CD4-positive, alpha-beta memory T cell (primary cell): ENCODE results near the gene FALEC. TPM values are rescaled to one million over a fixed set of nuclear protein-coding genes. Genes with fewer than 3 reads are reported as not detected.
"Not testable (repeated sequence)": the region's sequence is repeated elsewhere in the genome, so short reads cannot be mapped to it uniquely, and the experiment has no call there.

Experiments
- CTCF ChIA-PET: fragments of 350-600 bp; sonication (Branson Sonifier 250); formaldehyde crosslinking; loops from one replicate; lab custom pipeline; 2021; ENCODE audit warnings: inconsistent platforms; ENCODE audit not compliant: partially characterized antibody; lab: Charles Lee
- POLR2A ChIA-PET: fragments of 350-600 bp; sonication (Branson Sonifier 250); formaldehyde crosslinking; loops from one replicate; lab custom pipeline; 2021; ENCODE audit not compliant: partially characterized antibody; lab: Charles Lee
- DNase-seq, 5 donors: peaks; one replicate each; pipeline versions ENCODE4 v3.0.0 to v3.0.0-alpha.2; 2020 to 2022; ENCODE audit warnings: mixed read lengths in 1 of 5
- H3K27ac ChIP-seq: one replicate; pipeline ENCODE4 v1.7.0; 2013; ENCODE audit warnings: low read depth, low read length
- H3K27me3 ChIP-seq: 2 replicates; pipeline ENCODE4 v1.7.0; 2013; ENCODE audit warnings: mild to moderate bottlenecking, low read length, moderate library complexity; ENCODE audit not compliant: insufficient read depth
- H3K36me3 ChIP-seq: 2 replicates; pipeline ENCODE4 v1.7.0; 2013; ENCODE audit warnings: mild to moderate bottlenecking, low read length, moderate library complexity; ENCODE audit not compliant: insufficient read depth
- H3K4me1 ChIP-seq: 2 replicates; pipeline ENCODE4 v1.7.0; 2013; ENCODE audit warnings: mild to moderate bottlenecking, low read length, moderate library complexity; ENCODE audit not compliant: insufficient read depth
- H3K4me3 ChIP-seq, 2 donors: one replicate each; pipeline ENCODE4 v1.7.0; 2013; ENCODE audit warnings: low read length in 2 of 2, mild to moderate bottlenecking in 1 of 2
- H3K9me3 ChIP-seq, 2 donors: one replicate each; pipeline ENCODE4 v1.7.0; 2013; ENCODE audit warnings: low read length in 2 of 2, control low read depth in 1 of 2; ENCODE audit not compliant: control insufficient read depth in 1 of 2
- H3K27ac Mint-ChIP-seq, 7 donors: one replicate each; pipeline ENCODE4 v1.8.0; 2020 to 2021; ENCODE audit warnings: mixed read lengths in 7 of 7, mild to moderate bottlenecking in 6 of 7, inconsistent platforms in 3 of 7, moderate library complexity in 3 of 7
- H3K27me3 Mint-ChIP-seq, 2 donors: one replicate each; pipeline ENCODE4 v1.8.0; 2020 to 2021; ENCODE audit warnings: mixed read lengths in 2 of 2
- H3K36me3 Mint-ChIP-seq, 2 donors: one replicate each; pipeline ENCODE4 v1.8.0; 2020 to 2021; ENCODE audit warnings: mixed read lengths in 2 of 2, inconsistent platforms in 1 of 2, mild to moderate bottlenecking in 1 of 2
- H3K4me1 Mint-ChIP-seq, 4 donors: one replicate each; pipeline ENCODE4 v1.8.0; 2020 to 2021; ENCODE audit warnings: mixed read lengths in 4 of 4, mild to moderate bottlenecking in 1 of 4
- H3K4me3 Mint-ChIP-seq, 8 donors: one replicate each; pipeline ENCODE4 v1.8.0; 2020 to 2021; ENCODE audit warnings: mixed read lengths in 8 of 8, mild to moderate bottlenecking in 7 of 8, moderate library complexity in 6 of 8, inconsistent platforms in 3 of 8
- H3K9me3 Mint-ChIP-seq, 8 donors: one replicate each; pipeline ENCODE4 v1.8.0; 2020 to 2021; ENCODE audit warnings: mixed read lengths in 8 of 8, mild to moderate bottlenecking in 5 of 8, inconsistent platforms in 3 of 8, moderate library complexity in 1 of 8
- intact Hi-C: fragments of 100-400 bp; cut with micrococcal nuclease; formaldehyde crosslinking; loops from one replicate; pipeline ENCODE4 v1.15.1; 2023
- polyA plus RNA-seq, 2 donors: library from polyadenylated mRNA; unstranded; fragments of 300-500 nt; fragmentation: Illumina TruSeq; gene quantifications; one replicate each; pipeline ENCODE4 v1.2.3, GENCODE V29; 2021
- total RNA-seq, 2 experiments: library from RNA; stranded (reverse); gene quantifications; one replicate each; pipeline ENCODE4 v1.2.3, GENCODE V29; 2021

The FALEC gene
- total and polyA plus RNA-seq, 4 experiments from 2014 or later, result 0.64 to 1.1 TPM; not detected in 2

DNA sequence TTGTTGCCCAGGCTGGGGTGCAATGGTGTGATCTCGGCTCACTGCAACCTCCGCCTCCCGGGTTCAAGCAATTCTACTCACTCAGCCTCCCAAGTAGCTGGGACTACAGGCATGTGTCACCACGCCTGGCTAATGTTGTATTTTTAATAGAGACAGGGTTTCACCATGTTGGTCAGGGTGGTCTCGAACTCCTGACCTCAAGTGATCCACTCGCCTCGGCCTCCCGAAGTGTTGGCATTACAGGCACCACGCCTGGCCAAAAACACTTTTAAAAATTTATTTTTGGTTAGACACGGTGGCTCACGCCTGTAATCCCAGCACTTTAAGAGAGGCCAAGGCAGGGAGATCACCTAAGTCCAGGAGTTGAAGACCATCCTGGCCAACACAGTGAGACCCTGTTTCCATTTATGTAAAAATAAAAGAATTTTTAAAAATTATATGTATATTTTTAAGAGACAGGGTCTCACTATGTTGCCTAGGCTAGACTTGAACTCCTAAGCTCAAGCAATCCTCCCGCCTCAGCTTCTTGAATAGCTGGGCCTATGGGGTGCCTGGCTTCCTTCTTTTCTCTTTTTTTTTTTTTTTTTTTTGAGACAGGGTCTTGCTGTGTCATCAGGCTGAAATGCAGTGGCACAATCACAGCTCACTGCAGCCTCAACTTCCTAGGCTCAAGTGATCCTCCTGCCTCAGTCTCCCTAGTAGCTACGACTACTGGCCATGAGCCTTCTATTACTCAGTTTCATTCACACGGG, 49.9 kb downstream of the FALEC start:
- H3K27me3 Mint-ChIP-seq, H3K9me3 ChIP-seq, H3K36me3 ChIP-seq, H3K9me3 Mint-ChIP-seq, H3K27me3 ChIP-seq, intact Hi-C loops: not testable (repeated sequence)
- ChIA-PET POLR2A (interaction anchor here (1.9 to 16.5 kb wide), 5 partner anchors 11 to 201 kb away, joined by 7 to 1751 read pairs (median 190); partner anchors contain the start of genes ENSA, MCL1, RPRD2 and TARS2), CTCF (interaction anchor here (0.7 to 13.6 kb wide), 5 partner anchors 10 to 62 kb away, joined by 3 to 501 read pairs (median 102); partner anchors contain the start of genes ENSA and MCL1)
- peaks cover 9 to 32% of the 10 kb centered on the region in 2 donors for H3K36me3 Mint-ChIP-seq
- peak overlapping the region; percentile 73 to 99 (median 98) for H3K27ac Mint-ChIP-seq
- DNase-seq, result peak in 1 of 5 donors; percentile 6
- H3K27ac ChIP-seq, result peak overlapping the region; percentile 93
- H3K4me3 Mint-ChIP-seq, result peak overlapping the region in 7 of 8 donors; percentile 36 to 99 (median 69)
- peak overlapping the region in 1 of 2 donors; percentile 4 for H3K4me3 ChIP-seq
- peaks cover 85% of the 10 kb centered on the region for H3K4me1 ChIP-seq
- H3K4me1 Mint-ChIP-seq, result peaks cover 49 to 96% (median 72%) of the 10 kb centered on the region in 4 donors

DNA sequence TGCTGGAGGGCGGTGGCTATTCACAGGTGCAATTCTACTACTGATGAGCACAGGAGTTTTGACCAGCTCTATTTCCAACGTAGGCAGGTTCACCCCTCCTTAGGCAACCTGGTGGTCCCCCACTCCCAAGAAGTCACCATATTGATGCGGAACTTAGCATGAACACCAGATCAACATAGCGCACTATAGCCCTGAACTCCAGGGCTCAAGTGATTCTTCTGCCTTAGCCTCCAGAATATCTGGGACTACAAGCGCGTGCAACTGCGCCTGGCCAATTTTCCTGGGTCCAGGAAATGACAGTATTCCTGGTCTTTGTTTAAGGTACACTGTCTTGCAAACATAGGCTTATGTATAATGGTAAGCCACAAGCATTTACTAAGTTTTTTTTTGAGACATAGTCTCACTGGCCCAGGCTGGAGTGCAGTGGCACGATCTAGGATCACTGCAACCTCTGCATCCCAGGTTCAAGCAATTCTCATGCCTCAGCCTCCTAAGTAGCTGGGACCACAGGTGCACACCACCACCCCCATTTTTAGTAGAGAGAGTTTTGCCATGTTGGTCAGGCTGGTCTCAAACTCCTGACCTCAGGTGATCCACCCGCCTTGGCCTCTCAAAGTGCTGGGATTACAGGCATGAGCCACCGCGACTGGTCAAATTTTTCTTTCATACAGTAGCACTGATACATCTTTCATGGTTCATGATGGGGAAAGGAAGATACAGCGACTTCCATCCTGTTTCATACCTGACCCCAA, 51.2 kb downstream of the FALEC start:
- ChIA-PET CTCF (interaction anchor here (8.8 to 13.6 kb wide), 3 partner anchors 9 to 61 kb away, joined by 102 to 501 read pairs (median 433); partner anchors contain the start of genes ENSA and MCL1), POLR2A (interaction anchor here (0.9 to 16.5 kb wide), 8 partner anchors 10 to 332 kb away, joined by 3 to 1751 read pairs (median 98); partner anchors contain the start of genes ENSA, GOLPH3L and MCL1)
- Mint-ChIP-seq H3K9me3 (peaks cover 0 to 3% (median 0%) of the 10 kb centered on the region in 8 donors), H3K4me1 (peaks cover 48 to 96% (median 72%) of the 10 kb centered on the region in 4 donors), H3K27me3 (no peaks in the 10 kb centered on the region), H3K36me3 (peaks cover 16 to 37% of the 10 kb centered on the region in 2 donors), H3K27ac (peak overlapping the region; percentile 93 to 99 (median 94)), H3K4me3 (peak overlapping the region; percentile 87 to 98 (median 89))
- intact Hi-C loops, result no loop called here
- DNase-seq, result peak in 2 of 5 donors; percentile 23 to 31
- H3K4me3 ChIP-seq, result peak overlapping the region; percentile 43 to 45
- no peaks in the 10 kb centered on the region for H3K36me3 ChIP-seq
- H3K27ac ChIP-seq, result peak overlapping the region; percentile 58
- H3K9me3 ChIP-seq, result no peaks in the 10 kb centered on the region
- H3K4me1 ChIP-seq, result peaks cover 90% of the 10 kb centered on the region
- no peaks in the 10 kb centered on the region for H3K27me3 ChIP-seq

DNA sequence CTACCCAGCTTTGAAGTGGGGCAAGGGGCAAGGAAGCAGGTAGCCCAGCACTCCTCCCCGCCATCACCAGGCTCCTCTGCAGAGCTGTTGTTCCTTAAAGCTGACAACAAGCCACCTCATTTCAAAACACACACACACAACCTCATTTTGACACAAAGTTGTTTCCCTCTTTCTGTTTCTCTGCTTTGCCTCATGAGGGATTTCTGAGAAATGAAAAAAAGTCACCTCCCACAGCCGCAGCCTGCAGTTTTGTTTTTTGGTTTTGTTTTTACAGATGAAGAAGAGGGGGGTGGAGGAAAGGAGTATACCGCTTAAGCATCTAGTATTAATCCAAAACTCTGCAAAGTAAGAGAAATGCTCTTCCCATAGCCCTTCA, 51.8 kb downstream of the FALEC start:
- Histone ChIP-seq H3K36me3 (no peaks in the 10 kb centered on the region), H3K4me3 (peak overlapping the region; percentile 43 to 45), H3K27me3 (no peaks in the 10 kb centered on the region), H3K9me3 (no peaks in the 10 kb centered on the region), H3K27ac (peak overlapping the region; percentile 58), H3K4me1 (peaks cover 93% of the 10 kb centered on the region)
- Mint-ChIP-seq H3K36me3 (peaks cover 17 to 41% of the 10 kb centered on the region in 2 donors), H3K9me3 (peaks cover 0 to 2% (median 0%) of the 10 kb centered on the region in 8 donors), H3K4me3 (peak overlapping the region; percentile 87 to 98 (median 89)), H3K27ac (peak overlapping the region; percentile 93 to 99 (median 94)), H3K4me1 (peaks cover 48 to 97% (median 73%) of the 10 kb centered on the region in 4 donors), H3K27me3 (no peaks in the 10 kb centered on the region)
- ChIA-PET CTCF (interaction anchor here (1.3 to 16.7 kb wide), 4 partner anchors 4 to 62 kb away, joined by 4 to 501 read pairs (median 433); partner anchors contain the start of genes ENSA and MCL1), POLR2A (interaction anchor here (0.8 to 18.6 kb wide), 10 partner anchors 4 to 407 kb away, joined by 3 to 1751 read pairs (median 6); partner anchors contain the start of genes ENSA, GOLPH3L, MCL1 and RPRD2)
- DNase-seq, result peak; percentile 76 to 86 (median 83)
- intact Hi-C loops, result no loop called here

DNA sequence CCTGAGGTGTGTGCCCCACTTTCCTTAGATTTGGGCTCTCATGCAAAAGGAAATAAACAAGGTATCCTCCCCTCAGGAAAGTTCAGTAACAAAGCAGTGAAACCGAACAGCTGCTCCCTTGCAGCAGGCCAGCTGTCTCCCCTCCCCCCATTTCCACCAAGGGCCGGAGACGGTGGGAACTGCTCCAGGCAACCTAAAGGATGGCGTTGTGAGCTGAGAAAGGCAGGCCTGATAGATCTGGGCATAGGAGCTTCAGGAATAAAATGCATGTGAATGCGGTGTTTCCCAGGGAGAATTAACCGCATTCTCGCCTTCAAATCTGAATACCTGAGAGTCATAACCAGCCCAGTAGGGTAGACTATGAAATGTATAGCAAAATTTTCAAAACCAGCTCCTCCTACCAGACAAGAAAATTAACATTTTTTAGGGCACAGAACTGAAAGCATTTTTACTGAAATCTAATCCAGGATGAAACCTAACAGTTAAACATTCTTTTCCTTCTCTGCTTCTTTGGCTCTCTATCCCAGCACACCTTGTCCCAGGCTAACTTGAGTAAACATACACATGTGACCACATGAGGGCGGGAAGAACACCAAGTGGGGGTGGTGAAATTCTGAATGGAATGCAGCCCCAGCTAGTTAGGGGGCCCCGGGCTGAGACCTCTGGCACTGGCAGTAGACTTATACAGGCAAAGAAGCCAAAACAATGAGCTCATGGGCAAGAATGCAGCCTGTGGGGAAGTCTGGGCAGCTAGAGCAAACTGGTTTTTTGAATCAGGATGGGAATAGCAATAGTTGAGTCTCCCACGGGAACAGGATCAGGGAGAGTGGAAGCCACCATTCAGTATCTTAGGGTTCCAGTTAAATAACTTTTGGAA, 52.4 kb downstream of the FALEC start:
- intact Hi-C loops, result loop anchor here (1.0 kb wide), 1 partner anchor 9 kb away; no protein-coding TSS in a partner anchor
- no peaks in the 10 kb centered on the region for H3K9me3 ChIP-seq
- H3K36me3 ChIP-seq, result peaks cover 1% of the 10 kb centered on the region
- peaks cover 48 to 97% (median 74%) of the 10 kb centered on the region in 4 donors for H3K4me1 Mint-ChIP-seq
- H3K27me3 ChIP-seq, result no peaks in the 10 kb centered on the region
- H3K36me3 Mint-ChIP-seq, result peaks cover 23 to 47% of the 10 kb centered on the region in 2 donors
- peak overlapping the region; percentile 43 to 45 for H3K4me3 ChIP-seq
- H3K9me3 Mint-ChIP-seq, result peaks cover 0 to 2% (median 0%) of the 10 kb centered on the region in 8 donors
- H3K27me3 Mint-ChIP-seq, result no peaks in the 10 kb centered on the region
- peaks cover 93% of the 10 kb centered on the region for H3K4me1 ChIP-seq
- peak overlapping the region; percentile 58 for H3K27ac ChIP-seq
- ChIA-PET POLR2A (interaction anchor here (0.8 to 18.6 kb wide), 11 partner anchors 4 to 406 kb away, joined by 3 to 1751 read pairs (median 5); partner anchors contain the start of genes ENSA, GOLPH3L, MCL1 and RPRD2), CTCF (interaction anchor here (1.3 to 16.7 kb wide), 4 partner anchors 5 to 61 kb away, joined by 4 to 501 read pairs (median 433); partner anchors contain the start of genes ENSA and MCL1)
- peak overlapping the region; percentile 87 to 98 (median 89) for H3K4me3 Mint-ChIP-seq
- peak overlapping the region; percentile 93 to 99 (median 94) for H3K27ac Mint-ChIP-seq
- DNase-seq, result peak in 3 of 5 donors; percentile 33 to 72 (median 67)

DNA sequence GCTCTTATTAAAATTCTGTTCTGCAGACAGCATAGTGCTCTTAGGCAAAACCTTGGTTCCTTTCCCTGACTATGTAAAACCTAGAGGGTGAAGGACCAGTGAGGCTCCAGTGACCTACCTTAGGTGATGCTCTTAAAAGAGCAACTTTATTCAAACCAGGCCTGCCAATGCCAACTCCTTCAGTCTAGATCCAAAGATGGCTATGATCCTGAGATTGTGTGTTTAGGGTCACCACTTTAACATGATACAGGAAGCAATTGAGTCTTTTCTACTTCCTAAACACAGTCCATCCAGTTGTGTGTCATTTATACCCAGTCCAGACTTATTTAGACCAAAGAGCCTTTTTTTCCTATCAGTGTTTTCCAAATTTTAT, 53.0 kb downstream of the FALEC start:
- ChIA-PET CTCF (interaction anchor here (1.3 to 16.7 kb wide), 4 partner anchors 5 to 60 kb away, joined by 4 to 501 read pairs (median 433); partner anchors contain the start of genes ENSA and MCL1), POLR2A (interaction anchor here (0.8 to 18.6 kb wide), 8 partner anchors 5 to 335 kb away, joined by 3 to 1751 read pairs (median 98); partner anchors contain the start of genes ENSA, GOLPH3L, MCL1 and RPRD2)
- Mint-ChIP-seq H3K27me3 (no peaks in the 10 kb centered on the region), H3K4me3 (peak overlapping the region; percentile 87 to 98 (median 89)), H3K9me3 (peaks cover 0 to 2% (median 0%) of the 10 kb centered on the region in 8 donors), H3K27ac (peak overlapping the region; percentile 93 to 99 (median 94)), H3K36me3 (peaks cover 29 to 50% of the 10 kb centered on the region in 2 donors), H3K4me1 (peaks cover 46 to 97% (median 73%) of the 10 kb centered on the region in 4 donors)
- peak overlapping the region; percentile 58 for H3K27ac ChIP-seq
- no peaks in the 10 kb centered on the region for H3K9me3 ChIP-seq
- H3K36me3 ChIP-seq, result peaks cover 8% of the 10 kb centered on the region
- no peaks in the 10 kb centered on the region for H3K27me3 ChIP-seq
- H3K4me1 ChIP-seq, result peaks cover 93% of the 10 kb centered on the region
- peak overlapping the region; percentile 43 to 45 for H3K4me3 ChIP-seq
- DNase-seq, result peak in 2 of 5 donors; percentile 21 to 26
- intact Hi-C loops, result loop anchor here (1.0 kb wide), 1 partner anchor 9 kb away; no protein-coding TSS in a partner anchor
